OCI-LY1 (cell line): ENCODE measurements around the gene SLC46A3.

Experiments used
- H2AFZ ChIP-seq: fragments of 200-600 bp; sonication (generic), shearing (Covaris generic); 2 replicates; pipeline ENCODE4 v1.6.0; 2014; ENCODE audit warnings: antibody characterized with exemption, mild to moderate bottlenecking, low read length
- H3F3A ChIP-seq: fragments of 200-600 bp; sonication (generic), shearing (Covaris generic); 2 replicates; pipeline ENCODE4 v1.6.0; 2014; ENCODE audit warnings: mild to moderate bottlenecking, antibody characterized with exemption, low read length, moderate library complexity; ENCODE audit not compliant: insufficient read depth
- H3K27ac ChIP-seq: fragments of 200-600 bp; sonication (generic); 2 replicates; pipeline ENCODE4 v1.5.1; 2014; ENCODE audit warnings: low read length, mixed run types, mild to moderate bottlenecking, low read depth; ENCODE audit not compliant: poor library complexity, severe bottlenecking
- H3K27me3 ChIP-seq: fragments of 200-600 bp; sonication (generic); 2 replicates; pipeline ENCODE4 v1.6.0; 2014; ENCODE audit warnings: antibody characterized with exemption, mild to moderate bottlenecking, low read length, moderate library complexity; ENCODE audit not compliant: insufficient read depth
- H3K36me3 ChIP-seq: fragments of 200-600 bp; sonication (generic); 2 replicates; pipeline ENCODE4 v1.6.1; 2014; ENCODE audit warnings: mild to moderate bottlenecking, antibody characterized with exemption, low read length, moderate library complexity, mixed read lengths; ENCODE audit not compliant: insufficient read depth
- H3K4me1 ChIP-seq: fragments of 200-600 bp; sonication (generic); 2 replicates; pipeline ENCODE4 v1.5.1; 2014; ENCODE audit warnings: mild to moderate bottlenecking, low read length, moderate library complexity; ENCODE audit not compliant: insufficient read depth, severe bottlenecking
- H3K4me2 ChIP-seq: fragments of 200-600 bp; sonication (generic), shearing (Covaris generic); 2 replicates; pipeline ENCODE4 v1.6.1; 2014; ENCODE audit warnings: low read length
- H3K4me3 ChIP-seq: fragments of 200-600 bp; sonication (generic); 2 replicates; pipeline ENCODE4 v1.5.1; 2014; ENCODE audit warnings: low read length, low read depth, mild to moderate bottlenecking, mixed read lengths; ENCODE audit not compliant: poor library complexity, severe bottlenecking
- H3K79me2 ChIP-seq: fragments of 200-600 bp; shearing (Covaris generic); 2 replicates; pipeline ENCODE4 v1.6.1; 2016; ENCODE audit warnings: mixed run types, low read length, mixed read lengths; ENCODE audit not compliant: insufficient read depth
- H3K9ac ChIP-seq: fragments of 200-600 bp; sonication (generic), shearing (Covaris generic); 2 replicates; pipeline ENCODE4 v1.6.1; 2014; ENCODE audit warnings: mild to moderate bottlenecking, low read length, mixed read lengths
- H3K9me2 ChIP-seq: fragments of 200-600 bp; sonication (generic), shearing (Covaris generic); 2 replicates; pipeline ENCODE4 v1.6.1; 2014; ENCODE audit warnings: low read depth, mild to moderate bottlenecking, low read length, mixed read lengths
- H3K9me3 ChIP-seq: fragments of 200-600 bp; shearing (Covaris generic); 2 replicates; pipeline ENCODE4 v1.6.1; 2014; ENCODE audit warnings: low read length, mixed read lengths
- H4K20me1 ChIP-seq: fragments of 200-600 bp; sonication (generic), shearing (Covaris generic); 2 replicates; pipeline ENCODE4 v1.6.0; 2016; ENCODE audit warnings: mild to moderate bottlenecking, low read length; ENCODE audit not compliant: insufficient read depth
- CTCF ChIP-seq: fragments of 200-600 bp; sonication (generic), shearing (Covaris generic); IDR thresholded peaks from 2 replicates; pipeline ENCODE4 v1.5.1; 2017; ENCODE audit warnings: mild to moderate bottlenecking, antibody characterized with exemption, low read length, moderate library complexity, mixed read lengths
- EZH2 ChIP-seq: fragments of 200-600 bp; sonication (generic), shearing (Covaris generic); IDR thresholded peaks from 2 replicates; pipeline ENCODE4 v1.8.0; 2017; ENCODE audit warnings: borderline replicate concordance, mixed run types, mild to moderate bottlenecking, antibody characterized with exemption, low read length, moderate library complexity, mixed read lengths

The SLC46A3 gene

GRCh38 chr13:28755546-28755870, 36.7 kb upstream of the SLC46A3 start:
- no peak overlapping the region for H2AFZ ChIP-seq
- H3K27ac ChIP-seq, result no peak overlapping the region
- no peak overlapping the region for H3K9ac ChIP-seq
- H3K9me2 ChIP-seq, result no peaks in the 10 kb centered on the region
- H4K20me1 ChIP-seq, result no peaks in the 10 kb centered on the region
- H3K4me3 ChIP-seq, result peak overlapping the region; percentile 49
- 0 out of 2 replicates have a peak, but pooled peaks cover 5% of the 10 kb centered on the region for H3K9me3 ChIP-seq
- H3K79me2 ChIP-seq, result no peaks in the 10 kb centered on the region
- TF ChIP-seq EZH2 (no peak), CTCF (no peak)
- no peaks in the 10 kb centered on the region for H3F3A ChIP-seq
- no peaks in the 10 kb centered on the region for H3K36me3 ChIP-seq
- H3K4me1 ChIP-seq, result no peaks in the 10 kb centered on the region
- no peaks in the 10 kb centered on the region for H3K27me3 ChIP-seq
- peak overlapping the region; percentile 44 for H3K4me2 ChIP-seq

GRCh38 chr13:28754698-28755545, 36.2 kb upstream of the SLC46A3 start:
- H3K9me2 ChIP-seq, result no peaks in the 10 kb centered on the region
- H3K79me2 ChIP-seq, result no peaks in the 10 kb centered on the region
- no peaks in the 10 kb centered on the region for H3K27me3 ChIP-seq
- no peak overlapping the region for H2AFZ ChIP-seq
- no peak overlapping the region for H3K9ac ChIP-seq
- H3K4me1 ChIP-seq, result no peaks in the 10 kb centered on the region
- H3F3A ChIP-seq, result no peaks in the 10 kb centered on the region
- H3K9me3 ChIP-seq, result 0 out of 2 replicates have a peak, but pooled peaks cover 5% of the 10 kb centered on the region
- peak; percentile 16; the same call in 1 of the 2 replicates for TF ChIP-seq CTCF
- TF ChIP-seq EZH2, result no peak
- no peak overlapping the region for H3K27ac ChIP-seq
- H3K4me2 ChIP-seq, result peak overlapping the region; percentile 44
- H4K20me1 ChIP-seq, result no peaks in the 10 kb centered on the region
- H3K4me3 ChIP-seq, result peak overlapping the region; percentile 49
- no peaks in the 10 kb centered on the region for H3K36me3 ChIP-seq

- no peaks in the 10 kb centered on the region for H3K9me2 ChIP-seq
- no peak overlapping the region for H3K9ac ChIP-seq
- H3K79me2 ChIP-seq, result no peaks in the 10 kb centered on the region
- no peaks in the 10 kb centered on the region for H3K27me3 ChIP-seq
- no peak overlapping the region for H3K4me3 ChIP-seq
- TF ChIP-seq EZH2, result no peak
- no peak for TF ChIP-seq CTCF
- H2AFZ ChIP-seq, result no peak overlapping the region
- H3K9me3 ChIP-seq, result 0 out of 2 replicates have a peak, but pooled peaks cover 4% of the 10 kb centered on the region
- H3K4me2 ChIP-seq, result no peak overlapping the region
- H3K36me3 ChIP-seq, result no peaks in the 10 kb centered on the region
- H3K27ac ChIP-seq, result no peak overlapping the region
- H3K4me1 ChIP-seq, result no peaks in the 10 kb centered on the region
- no peaks in the 10 kb centered on the region for H3F3A ChIP-seq
- H4K20me1 ChIP-seq, result no peaks in the 10 kb centered on the region
These were observed 35.2 kb upstream of the SLC46A3 start for GRCh38 chr13:28753946-28754345.
